GM19397 (cell line): ENCODE data around the gene EOMES.

Experiments
- ATAC-seq: cut with Tn5 transposase; IDR thresholded peaks from one replicate; pipeline ENCODE4 v1.9.1; 2021; ENCODE audit warnings: mild to moderate bottlenecking, moderate library complexity; ENCODE audit not compliant: unreplicated experiment

EOMES gene

DNA sequence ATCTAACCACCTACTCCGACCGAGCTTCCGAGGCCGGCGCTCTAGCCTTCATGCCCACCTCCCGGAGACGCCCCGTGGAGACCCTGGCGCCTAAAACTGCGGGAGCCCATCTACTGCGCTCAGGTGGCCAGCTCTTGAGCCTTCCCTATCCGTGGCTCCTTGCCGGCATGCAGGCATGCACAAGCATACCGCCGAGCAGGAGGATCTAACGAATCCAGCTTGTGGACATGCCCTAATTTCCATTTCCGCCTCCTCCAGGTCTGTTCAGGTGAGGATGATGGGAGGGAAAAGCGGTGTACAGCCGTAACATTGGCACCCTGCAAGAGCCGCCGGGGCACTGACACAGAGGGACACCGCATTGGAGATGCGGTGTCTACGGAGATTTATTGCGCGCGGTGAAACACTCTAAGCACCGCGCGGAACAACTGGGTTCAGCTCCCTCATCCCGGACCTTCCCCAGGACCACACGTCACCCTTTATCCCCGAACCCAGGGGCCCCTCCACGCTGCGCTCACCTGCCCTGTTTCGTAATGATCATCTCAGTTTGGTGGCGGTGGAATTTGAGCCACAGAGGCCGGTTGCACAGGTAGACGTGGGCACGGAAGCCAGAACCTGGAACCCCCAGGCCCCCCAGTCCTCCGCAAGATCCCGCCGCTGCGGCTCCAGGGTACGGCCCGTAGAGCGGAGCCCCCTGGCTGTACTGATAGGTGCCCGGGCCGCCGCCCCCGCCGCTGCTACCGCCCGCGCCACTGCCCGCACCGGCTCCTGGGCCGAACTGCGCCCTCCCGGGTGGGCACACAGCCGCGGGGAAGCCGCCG, 1.0 kb downstream of the EOMES start:
- ATAC-seq, result no peak

DNA sequence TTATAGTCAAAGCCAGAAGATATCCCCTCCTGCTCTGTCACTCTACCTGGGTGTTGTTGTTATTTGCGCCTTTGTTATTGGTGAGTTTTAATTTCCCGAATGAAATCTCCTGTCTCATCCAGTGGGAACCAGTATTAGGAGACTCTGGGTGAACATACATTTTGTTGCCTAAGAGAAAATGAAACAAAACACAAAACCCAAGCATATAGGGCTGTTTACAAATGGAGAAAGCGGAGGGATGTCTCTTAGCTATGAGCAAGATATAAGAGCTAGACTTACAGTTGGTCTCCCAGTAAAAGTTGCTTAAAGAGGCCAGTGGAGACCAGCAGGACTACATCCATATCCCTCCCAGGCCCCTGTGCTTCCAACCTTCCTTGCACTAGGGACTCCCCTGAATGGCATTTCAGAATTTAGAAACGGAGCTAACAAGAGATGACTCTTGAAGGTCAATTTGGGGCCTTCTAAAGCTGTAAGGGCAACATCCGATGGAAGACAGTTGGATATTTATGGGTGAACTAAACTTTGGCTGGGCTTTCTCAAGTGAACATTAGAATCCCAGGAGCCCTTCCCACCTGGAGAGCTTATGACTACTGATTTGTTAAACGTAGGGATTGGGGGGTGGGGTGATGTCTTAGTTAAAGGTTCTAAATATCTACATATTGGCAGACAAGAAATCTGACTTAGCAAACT, 2.7 kb downstream of the EOMES start:
- no peak for ATAC-seq

DNA sequence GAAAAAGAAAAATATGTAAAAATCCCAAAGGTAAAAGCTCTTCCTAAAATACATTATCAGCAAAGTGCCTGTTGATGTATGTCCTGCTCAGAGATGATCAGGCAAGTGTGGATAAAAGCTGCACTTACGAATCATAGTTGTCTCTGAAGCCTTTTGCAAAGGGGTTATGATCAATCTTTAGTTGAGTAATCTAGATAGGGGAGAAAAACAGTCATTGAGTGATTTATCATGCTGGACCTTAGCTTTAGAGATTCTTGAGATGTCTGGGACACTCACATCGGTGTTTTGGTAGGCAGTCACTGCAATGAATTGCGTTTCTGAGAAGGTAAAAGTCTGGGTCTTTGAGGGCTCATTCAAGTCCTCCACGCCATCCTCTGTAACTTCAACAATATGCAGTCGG, 3.7 kb downstream of the EOMES start:
- ATAC-seq, result no peak

DNA sequence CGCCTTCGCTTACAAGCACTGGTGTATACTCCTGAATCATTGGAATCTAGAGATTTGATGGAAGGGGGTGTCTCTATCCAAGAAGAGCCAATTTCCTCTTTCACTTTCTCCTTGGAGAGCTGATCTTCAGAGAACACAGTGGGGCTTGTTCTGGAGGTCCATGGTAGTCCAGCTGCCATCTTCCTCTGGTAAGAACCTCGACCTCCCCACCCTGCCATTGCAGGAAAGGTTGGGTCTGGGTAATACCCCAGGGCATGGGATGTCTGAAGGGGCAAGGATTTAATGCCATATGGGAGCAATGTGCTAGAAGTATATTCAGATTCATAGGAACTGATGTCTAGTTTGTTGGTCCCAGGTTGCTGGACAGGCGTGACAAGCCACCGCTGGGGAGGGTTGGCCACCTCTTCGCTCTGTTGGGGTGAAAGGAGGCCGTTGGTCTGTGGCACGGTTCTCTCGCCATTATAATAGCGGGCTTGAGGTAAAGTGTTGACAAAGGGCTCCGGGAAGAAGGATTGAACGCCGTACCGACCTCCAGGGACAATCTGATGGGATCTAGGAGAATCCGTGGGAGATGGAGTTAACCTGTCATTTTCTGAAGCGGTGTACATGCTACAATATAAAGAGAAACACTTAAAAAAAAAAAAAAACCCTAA, 4.8 kb downstream of the EOMES start:
- ATAC-seq, result no peak

DNA sequence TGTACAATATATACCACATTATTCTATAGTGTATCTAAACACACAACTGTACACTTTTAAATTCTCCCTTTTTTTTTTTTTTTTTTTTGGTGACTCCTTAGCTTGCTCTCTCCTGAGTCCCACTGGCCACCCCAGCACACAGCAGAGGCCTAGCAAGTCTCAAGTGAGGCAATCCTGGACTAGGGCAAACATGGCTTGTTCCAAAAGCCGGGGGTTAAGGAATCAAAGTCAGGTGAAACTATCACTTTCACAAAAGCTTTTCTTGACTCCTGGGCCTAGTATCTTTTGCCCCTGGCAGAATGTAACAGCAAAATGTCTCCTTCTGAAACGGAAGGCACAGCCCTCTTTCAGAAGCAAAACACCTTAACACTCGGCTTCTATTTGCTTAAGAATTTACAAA, 5.8 kb downstream of the EOMES start:
- ATAC-seq, result no peak

DNA sequence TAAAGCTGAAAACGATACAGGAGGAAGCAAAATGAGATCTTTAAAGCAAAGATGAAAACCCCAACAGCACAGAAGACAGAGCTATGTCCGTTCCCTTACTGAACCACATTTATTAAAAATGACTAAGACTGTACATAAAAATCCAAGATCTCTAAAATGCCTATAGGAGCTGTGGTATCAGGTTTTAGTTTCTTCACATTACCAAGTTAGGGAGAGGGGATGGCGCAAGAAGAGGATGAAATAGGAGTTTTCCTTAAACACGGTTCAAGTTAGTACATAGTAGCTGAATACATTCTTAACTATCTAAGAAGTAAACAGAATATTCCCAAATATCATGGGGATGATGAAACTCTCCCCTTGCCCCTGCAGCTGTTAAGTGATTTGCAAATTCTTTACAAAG, 6.3 kb downstream of the EOMES start:
- no peak for ATAC-seq

DNA sequence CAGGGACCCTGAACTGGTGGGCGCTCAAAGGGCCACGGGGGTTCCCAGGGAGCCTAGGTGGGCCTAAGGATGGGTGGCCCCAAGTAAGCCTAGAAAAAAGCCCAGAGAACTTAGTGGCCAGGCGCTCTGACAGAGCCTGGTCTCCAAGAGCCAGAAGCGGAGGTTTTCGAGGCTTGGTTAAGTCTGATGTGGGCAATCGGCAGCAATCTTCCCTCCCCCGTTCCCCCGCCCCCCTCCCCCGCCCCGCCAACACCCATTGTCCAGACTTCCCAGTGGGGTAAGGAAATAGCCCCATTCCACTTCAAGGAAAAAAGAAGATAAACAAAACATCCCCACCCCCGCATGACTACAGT, 6.7 kb downstream of the EOMES start:
- ATAC-seq, result no peak

DNA sequence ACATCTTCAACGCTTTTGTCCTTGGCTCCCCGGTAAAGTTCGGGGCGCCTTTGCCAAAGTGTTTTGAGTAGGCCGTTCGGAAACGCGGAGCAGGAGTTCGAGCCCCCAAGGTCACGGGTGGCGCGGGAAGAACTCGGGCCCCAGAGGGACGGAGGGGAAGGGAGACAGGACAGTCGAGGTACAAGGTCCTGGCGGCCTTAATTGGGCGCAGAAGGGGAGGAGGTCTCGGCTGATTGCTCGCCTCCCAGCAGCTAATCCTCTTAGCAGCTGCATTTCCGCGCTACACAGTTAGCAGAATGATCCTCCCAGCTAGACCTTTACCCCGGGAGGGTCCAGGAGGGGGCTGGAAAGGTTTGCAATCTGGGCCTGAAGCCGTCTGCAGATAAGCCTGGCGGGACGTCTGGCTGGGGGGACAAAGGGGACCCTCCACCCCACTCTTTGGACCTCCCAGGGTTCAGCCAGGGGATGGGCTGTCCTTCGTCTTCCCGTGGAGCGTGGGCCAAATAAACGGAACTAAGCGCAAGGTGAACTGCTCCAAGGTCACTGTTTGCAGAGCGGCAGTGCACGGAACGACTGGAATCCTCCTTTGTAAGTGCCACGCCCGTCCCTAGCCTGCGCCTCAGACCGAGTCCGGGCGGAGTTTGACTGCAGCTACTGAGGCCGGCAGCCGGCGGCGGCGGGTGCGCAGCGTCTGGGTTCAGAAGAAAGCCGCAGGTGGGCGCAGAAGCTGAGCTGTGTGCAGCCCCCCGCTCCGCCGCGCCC, 7.2 kb downstream of the EOMES start:
- no peak for ATAC-seq

DNA sequence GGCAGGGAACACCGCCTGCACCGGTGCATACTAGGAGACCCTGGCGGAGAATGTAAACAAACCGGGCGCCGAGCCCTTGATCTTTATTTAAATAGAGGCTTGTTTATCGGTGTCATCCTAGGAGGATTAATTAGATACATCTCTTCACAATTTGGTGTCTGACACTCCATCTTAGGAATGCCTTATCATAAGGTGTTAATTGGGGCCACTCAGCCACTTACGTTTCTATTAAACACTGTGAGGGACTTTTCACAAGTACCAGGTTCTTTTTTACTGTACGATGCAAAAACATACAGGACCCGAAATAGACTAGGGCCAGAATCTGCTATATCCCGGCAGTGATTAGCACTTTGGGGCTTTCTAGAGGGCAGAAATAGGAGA, 8.0 kb downstream of the EOMES start:
- no peak for ATAC-seq

DNA sequence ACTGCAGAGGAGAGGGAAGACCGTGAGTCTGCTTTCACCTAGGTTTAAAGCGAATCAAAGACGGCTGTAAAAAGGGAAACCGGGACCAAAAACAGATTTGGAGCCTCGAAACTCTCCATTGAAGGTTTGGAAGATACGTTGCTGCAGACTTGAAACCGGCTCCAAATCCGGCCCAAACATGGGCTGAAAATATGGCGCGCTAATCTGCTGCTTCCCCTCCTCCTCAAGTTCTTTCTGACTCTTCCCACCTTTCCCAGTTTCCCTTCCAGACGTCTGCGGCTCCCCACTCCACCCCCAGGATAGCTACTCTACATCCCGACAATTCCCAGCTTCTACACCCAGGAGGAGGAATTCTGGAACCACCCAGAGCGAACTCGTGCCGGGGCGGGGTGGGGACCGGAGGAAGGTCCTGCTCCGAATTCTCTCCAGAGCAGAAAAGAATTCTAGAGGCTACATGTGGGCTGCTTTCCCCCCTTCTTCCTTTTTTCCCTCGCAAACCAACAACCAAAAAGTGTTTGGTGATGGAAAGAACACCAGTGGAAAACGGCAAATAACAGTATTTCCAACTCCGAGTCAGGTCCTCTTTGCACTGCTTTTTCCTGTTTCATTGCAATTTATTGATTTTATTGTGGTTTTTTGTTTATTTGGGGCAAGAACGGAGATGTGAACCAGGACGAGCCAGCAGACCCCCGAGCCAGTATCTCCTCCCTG, 8.5 kb downstream of the EOMES start:
- ATAC-seq, result no peak

DNA sequence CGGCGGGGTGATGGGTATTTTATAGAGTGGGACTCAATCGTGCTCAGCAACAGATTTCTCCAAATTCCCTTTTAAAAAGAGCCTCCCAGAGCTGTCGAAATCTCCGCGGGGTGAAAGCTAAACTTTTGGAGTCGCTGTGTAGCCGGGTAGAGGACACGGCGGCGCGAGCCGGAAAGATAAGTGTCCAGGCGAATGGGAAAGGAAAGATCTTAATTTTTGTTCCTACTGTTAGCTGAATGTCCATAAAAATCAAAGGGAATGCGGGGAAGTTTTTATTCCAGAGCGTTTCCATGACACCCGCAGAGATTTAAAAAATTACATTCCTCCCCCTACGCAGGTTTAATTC, 9.1 kb downstream of the EOMES start:
- ATAC-seq, result no peak

DNA sequence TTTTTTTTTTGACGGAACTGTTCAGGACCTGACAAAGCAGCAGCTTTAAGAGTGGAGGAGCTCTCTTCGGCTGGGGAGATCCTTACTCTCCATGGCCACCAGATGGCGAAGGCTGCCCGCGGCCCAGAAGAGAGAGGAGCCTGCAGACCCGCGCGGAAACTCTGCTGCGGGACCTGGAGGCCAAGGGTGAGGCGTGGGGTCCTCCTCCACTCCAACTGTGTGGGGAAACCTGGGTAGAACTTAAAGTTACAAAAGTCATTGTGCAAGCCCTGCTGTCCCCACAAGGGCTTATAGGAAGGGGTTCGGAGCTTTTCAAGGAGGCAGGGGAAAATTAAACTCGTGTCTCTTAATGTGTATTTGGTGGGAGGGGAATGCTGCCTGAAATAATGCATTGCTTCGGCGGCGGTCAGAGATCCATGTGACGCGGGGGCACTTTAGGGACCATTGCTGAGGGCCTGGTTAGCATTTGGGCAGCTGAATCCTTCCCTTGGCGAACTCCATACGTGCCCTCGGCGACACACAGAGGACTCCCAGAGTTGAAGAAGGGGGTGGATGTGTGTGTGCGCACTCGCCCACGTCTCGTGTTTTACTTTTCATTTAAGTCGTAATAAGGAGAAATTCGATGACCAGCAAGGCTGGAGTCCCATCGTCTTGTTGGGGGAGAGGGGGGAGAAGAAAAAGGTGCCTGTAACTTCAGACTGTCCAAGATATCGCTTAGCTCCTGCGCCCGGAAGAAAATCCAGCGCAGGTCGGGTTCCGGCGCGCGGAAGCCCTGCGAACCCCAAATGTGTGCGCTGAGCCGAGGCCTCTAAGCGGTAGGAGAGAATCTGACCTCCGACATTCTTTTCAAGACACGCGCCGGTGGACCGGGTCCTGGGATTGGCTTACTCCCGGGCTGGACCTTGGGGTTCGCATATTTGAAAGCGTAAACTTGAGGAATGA, 9.7 kb downstream of the EOMES start:
- ATAC-seq, result peak; percentile 95

DNA sequence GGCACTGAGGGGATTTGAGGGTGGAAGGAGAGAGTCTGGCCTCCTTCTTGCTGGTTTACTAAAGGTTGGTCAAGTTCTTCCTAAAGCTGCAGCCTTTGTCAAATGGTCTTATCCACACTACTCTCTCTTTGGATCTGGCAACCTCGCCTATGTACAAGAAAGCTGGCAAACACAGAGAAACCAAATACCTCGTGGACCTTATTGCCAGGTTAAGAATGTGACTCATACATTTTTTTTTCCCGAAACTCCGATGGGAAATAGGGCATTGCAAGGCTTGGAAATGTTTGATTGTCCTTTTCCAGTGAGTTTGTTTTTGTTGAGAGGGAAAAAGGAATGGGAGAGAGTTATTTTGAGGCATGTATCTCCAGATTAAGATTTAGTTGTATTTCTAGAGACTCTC, 13.9 kb downstream of the EOMES start:
- no peak for ATAC-seq

DNA sequence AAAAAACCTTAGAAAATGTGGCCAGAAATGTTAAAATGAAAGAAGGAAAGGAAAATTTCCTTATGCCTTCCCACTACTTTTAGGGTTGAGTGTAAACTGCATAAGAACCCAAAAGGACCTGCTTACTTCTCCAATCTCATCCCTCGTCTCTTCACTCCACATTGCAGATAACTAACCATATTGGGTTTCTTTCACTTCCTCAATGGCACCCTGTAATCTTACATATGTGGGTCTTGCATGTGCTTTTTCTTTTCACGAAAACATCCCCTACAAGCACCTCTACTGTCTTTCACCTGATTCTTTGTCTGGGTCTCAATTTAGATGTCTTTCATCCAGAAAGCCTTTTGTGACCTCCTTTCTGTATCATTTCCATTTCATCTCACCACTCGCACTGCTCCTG, 23.1 kb downstream of the EOMES start:
- no peak for ATAC-seq

DNA sequence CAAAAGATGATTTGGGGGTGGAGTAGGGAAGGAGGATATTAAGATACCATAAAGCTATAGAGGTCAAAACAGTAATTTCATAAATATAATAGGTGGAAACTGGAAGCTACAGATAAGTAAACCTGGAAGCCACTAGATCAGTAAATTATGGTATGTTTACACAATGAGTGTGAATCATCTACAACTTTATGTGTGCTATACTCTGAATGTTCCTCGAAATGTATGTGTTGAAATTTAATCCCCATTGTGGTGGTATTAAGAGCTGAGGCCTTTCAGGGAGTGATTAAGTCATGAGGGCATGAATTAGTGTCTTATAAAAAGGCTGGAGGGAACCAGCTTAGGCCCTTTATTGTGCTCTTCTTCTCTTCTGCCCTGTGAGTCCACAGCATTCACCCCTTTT, 25.2 kb downstream of the EOMES start:
- no peak for ATAC-seq

DNA sequence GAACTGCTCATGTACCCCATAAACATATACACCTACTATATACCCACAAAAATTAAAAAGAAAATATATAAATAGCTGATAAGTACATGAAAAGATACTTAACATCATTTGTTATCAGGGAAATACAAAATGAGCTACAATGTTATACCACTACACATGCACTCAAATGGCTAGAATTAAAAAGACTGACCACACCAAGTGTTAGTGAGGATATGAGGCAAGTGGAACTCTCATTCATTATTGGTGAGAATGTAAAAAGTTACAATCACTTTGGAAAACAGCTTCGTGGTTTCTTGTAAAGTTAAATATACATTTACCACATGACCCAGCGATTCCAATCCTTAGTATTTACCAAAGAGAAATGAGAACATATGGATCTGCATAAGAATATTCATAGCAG, 26.5 kb downstream of the EOMES start:
- ATAC-seq, result no peak

DNA sequence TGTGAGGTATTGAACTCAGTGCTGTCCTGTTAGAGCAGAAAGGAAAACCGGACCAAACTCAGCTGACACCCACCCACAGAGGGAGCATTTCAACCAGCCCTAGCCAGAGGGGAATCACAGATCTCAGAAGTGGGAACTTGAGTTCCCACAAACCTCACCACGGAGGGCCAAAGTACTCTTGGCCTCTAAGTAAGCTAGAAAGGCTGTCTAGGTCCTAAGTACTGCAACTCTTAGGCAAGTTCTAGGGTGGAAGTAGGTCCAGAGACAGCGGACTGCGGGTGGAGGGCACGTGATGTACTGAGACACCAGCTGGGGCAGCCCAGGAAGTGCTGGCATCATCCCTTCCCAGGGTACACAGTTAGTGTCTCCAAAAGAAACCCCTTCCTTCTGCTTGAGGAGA, 34.1 kb downstream of the EOMES start:
- ATAC-seq, result no peak

DNA sequence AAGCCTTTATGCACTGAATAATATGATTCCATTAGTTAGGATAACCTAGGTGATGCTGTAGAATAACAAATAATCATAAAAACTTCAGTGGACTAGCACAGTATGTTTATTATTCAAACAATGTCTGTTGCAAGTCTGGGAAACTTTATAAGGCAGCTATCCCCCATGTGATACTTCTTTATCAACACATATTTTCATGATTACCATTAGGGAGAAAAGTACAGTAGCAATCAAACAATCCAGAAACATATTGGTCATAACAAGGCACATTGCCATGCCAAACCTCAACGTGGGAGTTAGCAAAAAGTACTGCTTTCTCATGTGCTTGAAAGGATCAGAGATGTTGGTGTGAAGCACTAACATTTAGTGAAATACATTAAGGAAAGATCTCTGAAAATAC, 35.5 kb downstream of the EOMES start:
- no peak for ATAC-seq

DNA sequence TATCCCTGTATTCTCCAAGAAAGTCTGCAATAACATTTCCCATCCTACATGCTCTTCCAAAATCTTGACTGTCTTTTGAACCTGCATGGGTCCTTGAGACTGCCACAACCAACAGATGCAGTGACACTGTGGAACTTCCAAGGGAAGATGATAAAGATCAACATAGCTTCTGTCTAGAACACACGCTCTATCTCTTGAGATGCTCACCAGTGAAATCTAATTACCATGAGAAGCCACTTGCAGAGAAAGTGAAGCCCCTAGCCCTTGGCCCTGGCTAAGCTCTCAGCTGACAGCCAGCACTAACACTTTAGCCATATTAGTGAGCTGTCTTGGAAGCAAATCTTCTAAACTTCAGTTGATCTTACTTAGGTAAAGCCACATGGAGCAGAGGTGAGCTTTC, 36.6 kb downstream of the EOMES start:
- ATAC-seq, result no peak

DNA sequence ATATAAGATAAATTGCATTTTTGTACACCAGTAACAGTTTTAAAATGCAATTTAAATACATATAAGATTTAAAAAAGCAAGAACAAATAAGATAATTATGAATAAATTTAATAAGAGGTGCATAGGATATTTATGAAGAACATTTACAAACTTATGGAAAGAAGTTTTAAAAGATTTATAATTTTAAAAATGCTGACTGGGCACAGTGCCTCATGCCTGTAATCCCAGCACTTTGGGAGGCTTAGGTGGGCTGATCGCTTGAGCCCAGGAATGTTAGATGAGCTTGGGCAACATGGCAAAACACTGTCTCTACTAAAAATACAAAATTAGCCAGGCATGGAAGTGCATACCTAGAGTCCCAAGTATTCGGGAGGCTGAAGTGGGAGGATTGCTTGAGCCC, 37.8 kb downstream of the EOMES start:
- no peak for ATAC-seq
